Effector memory CD8-positive, alpha-beta T cell (primary cell): Measurements from ENCODE around the gene IP6K1.
A peak's percentile ranks its signal among the peaks of the same experiment; 100 is the strongest.
"Not testable (repeated sequence)": the region's sequence is repeated elsewhere in the genome, so short reads cannot be mapped to it uniquely, and the experiment has no call there.

Experiments used
- ATAC-seq: fragments of 150-1000 bp; cut with Tn5 transposase; replicated peaks from 2 replicates; pipeline ENCODE4 v1.10.0; 2021; ENCODE audit warnings: mild to moderate bottlenecking, moderate library complexity
- DNase-seq, 3 experiments: peaks; one replicate each; pipeline ENCODE4 v3.0.0; 2021
- H3K27ac Mint-ChIP-seq, 2 donors: one replicate each; pipeline ENCODE4 v1.8.0; 2022; ENCODE audit warnings: mild to moderate bottlenecking in 2 of 2, mixed read lengths in 2 of 2, moderate library complexity in 2 of 2
- H3K27me3 Mint-ChIP-seq, 2 donors: one replicate each; pipeline ENCODE4 v1.8.0; 2022; ENCODE audit warnings: mixed read lengths in 2 of 2
- H3K36me3 Mint-ChIP-seq: one replicate; pipeline ENCODE4 v1.8.0; 2022; ENCODE audit warnings: mild to moderate bottlenecking, moderate library complexity, mixed read lengths; ENCODE audit not compliant: insufficient read depth
- H3K4me1 Mint-ChIP-seq, 2 donors: one replicate each; pipeline ENCODE4 v1.8.0; 2022; ENCODE audit warnings: low read depth in 2 of 2, mixed read lengths in 2 of 2
- H3K4me3 Mint-ChIP-seq, 2 donors: one replicate each; pipeline ENCODE4 v1.8.0; 2022; ENCODE audit warnings: mild to moderate bottlenecking in 2 of 2, mixed read lengths in 2 of 2, moderate library complexity in 2 of 2
- H3K9me3 Mint-ChIP-seq, 2 donors: one replicate each; pipeline ENCODE4 v1.8.0; 2022; ENCODE audit warnings: mixed read lengths in 2 of 2

The IP6K1 gene

GRCh38 chr3:49687424-49687795 is 98.9 kb downstream of the IP6K1 start:
- DNase-seq, H3K27ac Mint-ChIP-seq, H3K9me3 Mint-ChIP-seq, H3K27me3 Mint-ChIP-seq, ATAC-seq: not testable (repeated sequence)
- H3K4me3 Mint-ChIP-seq, result peak overlapping the region in 1 of 2 donors; percentile 63
- H3K36me3 Mint-ChIP-seq, result peaks cover 27% of the 10 kb centered on the region
- H3K4me1 Mint-ChIP-seq, result peaks cover 30 to 33% of the 10 kb centered on the region in 2 donors

GRCh38 chr3:49686769-49687423 is 99.4 kb downstream of the IP6K1 start:
- H3K27ac Mint-ChIP-seq, result peak overlapping the region in 1 of 2 donors; percentile 55
- ATAC-seq, result peak; percentile 19
- peak overlapping the region in 1 of 2 donors; percentile 63 for H3K4me3 Mint-ChIP-seq
- DNase-seq, H3K9me3 Mint-ChIP-seq, H3K27me3 Mint-ChIP-seq: not testable (repeated sequence)
- H3K4me1 Mint-ChIP-seq, result peaks cover 29 to 33% of the 10 kb centered on the region in 2 donors
- peaks cover 27% of the 10 kb centered on the region for H3K36me3 Mint-ChIP-seq

GRCh38 chr3:49686346-49686745 is 100.0 kb downstream of the IP6K1 start:
- H3K27me3 Mint-ChIP-seq, DNase-seq, H3K9me3 Mint-ChIP-seq: not testable (repeated sequence)
- H3K36me3 Mint-ChIP-seq, result peaks cover 27% of the 10 kb centered on the region
- peaks cover 29 to 30% of the 10 kb centered on the region in 2 donors for H3K4me1 Mint-ChIP-seq
- peak overlapping the region in 1 of 2 donors; percentile 63 for H3K4me3 Mint-ChIP-seq
- peak overlapping the region in 1 of 2 donors; percentile 55 for H3K27ac Mint-ChIP-seq
- ATAC-seq, result peak; percentile 17

- not testable (repeated sequence) for H3K9me3 Mint-ChIP-seq, H3K27me3 Mint-ChIP-seq, H3K27ac Mint-ChIP-seq, DNase-seq, ATAC-seq
- peaks cover 26 to 27% of the 10 kb centered on the region in 2 donors for H3K4me1 Mint-ChIP-seq
- H3K4me3 Mint-ChIP-seq, result peak overlapping the region in 1 of 2 donors; percentile 63
- H3K36me3 Mint-ChIP-seq, result peaks cover 27% of the 10 kb centered on the region
These were observed 100.5 kb downstream of the IP6K1 start for GRCh38 chr3:49685846-49686245.

DNA sequence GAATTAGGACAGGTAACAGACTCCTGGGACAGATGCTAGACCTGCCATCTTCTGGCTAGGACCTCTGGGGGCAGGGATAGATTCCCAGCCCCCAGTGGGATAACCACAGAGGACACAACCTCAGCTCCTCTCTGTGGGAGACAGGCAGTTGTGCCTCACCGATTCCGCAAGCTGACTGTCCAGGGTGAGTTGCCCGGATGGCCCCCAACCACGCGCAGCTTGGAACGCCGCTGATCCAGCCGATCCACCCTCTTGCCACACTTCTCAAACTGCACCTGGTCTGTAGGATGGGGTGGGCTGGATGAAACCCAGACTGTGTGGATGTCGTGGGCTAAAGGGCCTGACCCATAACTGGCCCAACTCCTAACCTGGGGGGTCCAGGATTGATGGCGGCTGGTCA is 101.2 kb downstream of the IP6K1 start:
- ATAC-seq, H3K9me3 Mint-ChIP-seq, DNase-seq, H3K27ac Mint-ChIP-seq, H3K27me3 Mint-ChIP-seq: not testable (repeated sequence)
- Mint-ChIP-seq H3K4me1 (peaks cover 19 to 23% of the 10 kb centered on the region in 2 donors), H3K36me3 (peaks cover 30% of the 10 kb centered on the region), H3K4me3 (peak overlapping the region; percentile 38 to 45)

DNA sequence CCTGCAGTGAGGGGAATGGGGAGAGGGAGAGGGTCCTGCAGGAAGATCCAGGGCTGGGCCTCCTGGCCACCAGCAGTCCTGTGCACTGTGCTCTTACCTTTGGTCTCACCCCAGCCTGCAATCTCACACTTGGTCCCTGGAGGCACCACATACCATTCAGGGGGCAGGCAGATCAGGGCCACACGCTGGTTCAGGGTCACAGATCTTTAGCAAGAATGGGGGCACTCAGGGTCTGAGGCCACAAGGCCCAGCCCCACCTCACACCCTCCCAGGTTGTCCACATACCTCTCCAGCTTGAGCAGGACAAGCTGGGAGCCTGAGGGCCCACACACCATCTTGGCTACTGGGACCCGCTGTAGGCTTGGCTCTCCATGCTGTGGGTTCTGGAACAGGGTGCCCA is 101.9 kb downstream of the IP6K1 start:
- H3K27me3 Mint-ChIP-seq, DNase-seq, ATAC-seq, H3K4me3 Mint-ChIP-seq, H3K27ac Mint-ChIP-seq, H3K9me3 Mint-ChIP-seq: not testable (repeated sequence)
- Mint-ChIP-seq H3K4me1 (peaks cover 12 to 20% of the 10 kb centered on the region in 2 donors), H3K36me3 (peaks cover 23% of the 10 kb centered on the region)

DNA sequence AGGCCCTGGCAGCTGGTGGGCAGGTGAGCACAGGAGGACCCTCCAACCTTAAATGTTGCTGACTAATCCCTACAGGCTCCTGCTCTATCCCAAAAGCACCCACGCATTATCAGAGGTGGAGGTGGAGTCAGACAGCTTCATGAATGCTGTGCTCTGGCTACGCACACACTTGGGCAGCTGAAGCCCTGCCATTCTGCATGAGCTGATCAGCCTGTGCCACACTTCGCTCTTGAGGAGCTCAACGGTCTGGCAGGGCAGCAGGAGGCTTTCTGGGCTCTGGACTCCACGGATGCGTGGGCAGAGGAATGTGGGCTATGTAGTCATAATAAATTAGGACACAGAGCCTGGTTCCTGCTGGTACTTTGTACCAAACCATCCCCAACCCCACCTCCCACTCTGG is 103.2 kb downstream of the IP6K1 start:
- H3K36me3 Mint-ChIP-seq, result peaks cover 10% of the 10 kb centered on the region

DNA sequence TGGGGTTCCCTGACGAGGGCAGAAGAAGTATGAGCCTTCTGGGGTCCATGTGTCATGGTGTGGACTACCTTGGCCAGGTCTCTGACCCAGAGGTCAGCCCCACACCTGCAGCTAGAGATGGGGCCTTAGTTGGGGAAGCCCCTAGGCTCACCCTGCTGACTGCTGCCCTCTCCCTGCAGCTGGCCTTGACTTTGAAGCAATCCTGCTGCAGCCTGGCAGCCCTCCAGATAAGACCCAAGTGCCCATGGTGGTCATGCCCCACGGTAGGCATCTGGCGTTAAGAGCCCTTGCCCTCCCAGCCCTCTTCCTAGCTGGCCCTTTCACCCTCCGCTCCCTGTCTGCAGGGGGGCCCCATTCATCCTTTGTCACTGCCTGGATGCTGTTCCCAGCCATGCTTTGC is 104.8 kb downstream of the IP6K1 start:
- H3K9me3 Mint-ChIP-seq, result no peaks in the 10 kb centered on the region
- peaks cover 4 to 11% of the 10 kb centered on the region in 2 donors for H3K4me1 Mint-ChIP-seq
- peaks cover 13% of the 10 kb centered on the region for H3K36me3 Mint-ChIP-seq
- no peaks in the 10 kb centered on the region for H3K27me3 Mint-ChIP-seq
- no peak overlapping the region for H3K27ac Mint-ChIP-seq
- DNase-seq (no peak), ATAC-seq (no peak)
- H3K4me3 Mint-ChIP-seq, result no peak overlapping the region

More for the DNA sequence above, 103.2 kb downstream of the IP6K1 start:
- no peaks in the 10 kb centered on the region for H3K9me3 Mint-ChIP-seq
- H3K4me1 Mint-ChIP-seq, result peaks cover 0 to 10% of the 10 kb centered on the region in 2 donors
- DNase-seq, result no peak
- H3K4me3 Mint-ChIP-seq, result no peak overlapping the region
- no peak for ATAC-seq
- H3K27me3 Mint-ChIP-seq, result no peaks in the 10 kb centered on the region
- H3K27ac Mint-ChIP-seq, result no peak overlapping the region

DNA sequence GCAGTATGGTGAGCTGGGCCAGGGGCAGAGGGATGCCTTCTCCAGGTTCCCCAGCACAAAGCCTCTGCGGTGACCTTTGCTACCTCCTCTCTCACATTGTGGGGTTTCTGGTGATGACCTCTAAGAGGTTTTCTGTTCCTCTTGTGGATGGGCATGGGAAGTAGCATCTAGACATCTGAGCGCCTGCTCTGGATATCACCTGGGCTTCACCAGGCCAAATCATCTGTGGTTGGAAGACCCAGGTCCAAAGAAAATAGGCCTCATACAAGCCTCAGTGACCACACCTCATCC is 105.2 kb downstream of the IP6K1 start:
- H3K27ac Mint-ChIP-seq, result no peak overlapping the region
- no peak for ATAC-seq
- no peaks in the 10 kb centered on the region for H3K9me3 Mint-ChIP-seq
- no peak overlapping the region for H3K4me3 Mint-ChIP-seq
- H3K4me1 Mint-ChIP-seq, result peaks cover 5 to 11% of the 10 kb centered on the region in 2 donors
- H3K27me3 Mint-ChIP-seq, result no peaks in the 10 kb centered on the region
- H3K36me3 Mint-ChIP-seq, result peaks cover 13% of the 10 kb centered on the region
- no peak for DNase-seq

DNA sequence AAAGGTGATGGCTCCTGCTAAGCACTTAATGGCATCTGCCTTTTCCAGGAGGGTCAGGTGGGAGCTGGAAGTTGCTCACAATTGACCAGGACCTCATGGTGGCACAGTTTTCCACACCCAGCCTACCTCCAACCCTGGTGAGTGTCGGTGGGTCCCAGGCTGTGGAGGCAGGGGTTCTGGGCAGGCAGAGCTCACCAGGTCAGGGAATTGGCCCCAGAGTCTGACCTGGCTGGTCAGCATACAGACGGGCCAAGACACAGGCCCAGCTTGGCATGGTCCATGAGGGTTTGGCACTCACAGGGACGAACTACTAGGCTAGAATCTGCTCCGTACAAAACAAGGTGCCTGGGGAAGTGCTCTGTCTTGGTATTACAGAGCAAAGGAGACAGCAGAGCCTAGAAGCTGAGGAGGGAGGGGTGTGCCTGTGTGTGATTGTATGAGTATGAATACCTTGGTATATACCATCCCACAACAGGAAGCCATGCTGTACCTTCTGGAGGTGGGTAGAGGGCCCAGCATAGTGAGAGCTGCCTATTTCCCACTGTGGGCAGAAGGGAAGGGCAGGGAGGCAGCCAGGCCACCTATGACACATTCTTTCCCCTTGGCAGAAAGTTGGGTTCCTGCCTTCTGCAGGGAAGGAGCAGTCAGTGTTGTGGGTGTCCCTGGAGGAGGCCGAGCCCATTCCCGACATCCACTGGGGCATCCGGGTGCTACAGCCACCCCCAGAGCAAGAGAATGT is 105.7 kb downstream of the IP6K1 start:
- Mint-ChIP-seq H3K9me3 (no peaks in the 10 kb centered on the region), H3K36me3 (peaks cover 13% of the 10 kb centered on the region), H3K27ac (peak overlapping the region in 1 of 2 donors; percentile 26), H3K4me3 (no peak overlapping the region), H3K4me1 (peaks cover 10 to 14% of the 10 kb centered on the region in 2 donors), H3K27me3 (no peaks in the 10 kb centered on the region)
- ATAC-seq (no peak), DNase-seq (no peak)

DNA sequence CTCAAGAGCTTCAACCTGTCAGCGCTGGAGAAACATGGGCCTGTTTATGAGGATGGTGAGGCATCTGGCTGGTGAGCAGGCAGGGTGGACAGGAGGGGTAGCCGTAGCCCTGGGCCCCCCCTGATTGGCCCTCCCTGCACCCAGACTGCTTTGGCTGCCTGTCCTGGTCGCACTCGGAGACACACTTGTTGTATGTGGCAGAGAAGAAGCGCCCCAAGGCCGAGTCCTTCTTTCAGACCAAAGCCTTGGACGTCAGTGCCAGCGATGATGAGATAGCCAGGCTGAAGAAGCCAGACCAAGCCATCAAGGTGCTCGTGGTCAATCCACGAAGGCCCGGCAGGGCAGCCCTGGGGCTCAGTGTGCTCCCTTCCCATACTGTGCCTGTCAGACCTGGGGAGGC is 110.4 kb downstream of the IP6K1 start:
- no peaks in the 10 kb centered on the region for H3K27me3 Mint-ChIP-seq
- H3K4me1 Mint-ChIP-seq, result peaks cover 21 to 24% of the 10 kb centered on the region in 2 donors
- peak overlapping the region; percentile 81 to 87 for H3K4me3 Mint-ChIP-seq
- no peak overlapping the region for H3K27ac Mint-ChIP-seq
- no peaks in the 10 kb centered on the region for H3K9me3 Mint-ChIP-seq
- H3K36me3 Mint-ChIP-seq, result peaks cover 20% of the 10 kb centered on the region
- DNase-seq, result no peak
- no peak for ATAC-seq

GRCh38 chr3:49674497-49674983 is 111.8 kb downstream of the IP6K1 start:
- Mint-ChIP-seq H3K4me3 (peak overlapping the region; percentile 81 to 87), H3K27ac (peak overlapping the region; percentile 93 to 95), H3K27me3 (no peaks in the 10 kb centered on the region), H3K4me1 (peaks cover 19 to 21% of the 10 kb centered on the region in 2 donors), H3K9me3 (no peaks in the 10 kb centered on the region), H3K36me3 (peaks cover 17% of the 10 kb centered on the region)
- ATAC-seq (peak; percentile 6), DNase-seq (no peak)
